Smooth muscle cell (in vitro differentiated cells): ENCODE results near the gene HAUS1. TPM values are rescaled to one million over a fixed set of nuclear protein-coding genes. Genes with fewer than 3 reads are reported as not detected.
"Not testable (repeated sequence)": the region's sequence is repeated elsewhere in the genome, so short reads cannot be mapped to it uniquely, and the experiment has no call there.

ENCODE experiments used
- DNase-seq: peaks from one replicate; lab custom pipeline; 2025; ENCODE audit not compliant: unreplicated experiment; lab: John Stamatoyannopoulos, UW
- H2AFZ ChIP-seq: fragments of 200-600 bp; sonication (generic); 2 replicates; pipeline ENCODE4 v1.6.0; 2016; ENCODE audit warnings: antibody characterized with exemption, low read depth, mild to moderate bottlenecking
- H3F3A ChIP-seq: fragments of 200-600 bp; sonication (generic); 2 replicates; pipeline ENCODE4 v1.6.0; 2017; ENCODE audit warnings: antibody characterized with exemption, low read depth
- H3K27ac ChIP-seq: fragments of 200-600 bp; sonication (generic); 2 replicates; pipeline ENCODE4 v1.5.1; 2016; ENCODE audit warnings: low read depth, mild to moderate bottlenecking
- H3K27me3 ChIP-seq: fragments of 200-600 bp; sonication (generic); 2 replicates; pipeline ENCODE4 v1.6.1; 2016; ENCODE audit warnings: low read depth, mild to moderate bottlenecking
- H3K36me3 ChIP-seq: fragments of 200-600 bp; sonication (generic); 2 replicates; pipeline ENCODE4 v1.5.1; 2016; ENCODE audit warnings: low read depth
- H3K4me1 ChIP-seq: fragments of 200-600 bp; sonication (generic); 2 replicates; pipeline ENCODE4 v1.5.1; 2016; ENCODE audit warnings: low read depth
- H3K4me2 ChIP-seq: fragments of 200-600 bp; sonication (generic); 2 replicates; pipeline ENCODE4 v1.6.0; 2016; ENCODE audit warnings: mild to moderate bottlenecking
- H3K4me3 ChIP-seq: fragments of 200-600 bp; sonication (generic); 2 replicates; pipeline ENCODE4 v1.5.1; 2016; ENCODE audit warnings: mild to moderate bottlenecking
- H3K79me2 ChIP-seq: fragments of 200-600 bp; sonication (generic); 2 replicates; pipeline ENCODE4 v1.6.0; 2016; ENCODE audit warnings: low read depth, mild to moderate bottlenecking
- H3K9ac ChIP-seq: fragments of 200-600 bp; sonication (generic); 2 replicates; pipeline ENCODE4 v1.6.0; 2016; ENCODE audit warnings: low read depth
- H3K9me3 ChIP-seq: fragments of 200-600 bp; sonication (generic); replicated peaks from 2 replicates; pipeline ENCODE4 v1.5.1; 2016; ENCODE audit warnings: low read depth
- H4K20me1 ChIP-seq: fragments of 200-600 bp; sonication (generic); 2 replicates; pipeline ENCODE4 v1.6.0; 2016; ENCODE audit warnings: low read depth
- CTCF ChIP-seq: fragments of 200-600 bp; sonication (generic); IDR thresholded peaks from 2 replicates; pipeline ENCODE4 v1.5.1; 2017; ENCODE audit warnings: borderline replicate concordance, mild to moderate bottlenecking, antibody characterized with exemption; ENCODE audit not compliant: insufficient read depth, poor library complexity, severe bottlenecking
- WGBS: methylation state at CpG from one replicate; pipeline ENCODE4 v1.1.7; 2016; ENCODE audit warnings: low lambda C conversion rate; 5-methylcytosine and 5-hydroxymethylcytosine counted together
- polyA plus RNA-seq: library from polyadenylated mRNA; unstranded; fragments of >200 nt; fragmentation: Nextera tagmentation; extraction: Ambion mirVana; gene quantifications from 2 replicates; pipeline ENCODE4 v1.2.1, GENCODE V29; 2016
- total RNA-seq: library from RNA; depleted of rRNA; stranded (reverse); fragments of >200 nt; gene quantifications from 2 replicates; pipeline ENCODE4 v1.2.3, GENCODE V29; 2014

Gene HAUS1
- total and polyA plus RNA-seq, 2 experiments from 2014 or later: 44.2 to 50.6 TPM

DNA sequence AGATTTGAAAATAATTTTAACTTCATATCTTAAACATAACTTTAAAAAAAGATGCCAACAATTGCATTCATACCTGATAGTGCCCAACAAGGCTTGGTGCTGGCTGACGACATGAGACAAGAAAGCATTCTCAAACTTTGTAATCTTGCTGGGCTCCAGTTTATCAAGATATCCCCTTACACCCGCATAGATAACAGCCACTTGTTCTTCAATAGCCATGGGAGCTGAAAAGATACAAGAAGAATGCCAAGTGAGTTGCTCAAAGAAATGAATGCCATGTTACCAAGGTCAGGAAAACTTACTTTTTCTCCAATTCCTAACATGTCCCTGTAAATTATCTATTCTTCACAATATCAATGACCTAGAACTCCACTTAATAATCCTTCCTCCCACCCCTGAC lies 19.8 kb upstream of the HAUS1 start:
- peaks cover 61% of the 10 kb centered on the region for H3K36me3 ChIP-seq

GRCh38 chr18:46088501-46088900 lies 15.7 kb upstream of the HAUS1 start:
- DNase-seq: peak; percentile 10
- not testable (repeated sequence) for H3K9me3 ChIP-seq, H2AFZ ChIP-seq, H3K9ac ChIP-seq, H3K4me3 ChIP-seq, H3K27me3 ChIP-seq, H3K4me1 ChIP-seq
- peaks cover 92% of the 10 kb centered on the region for H4K20me1 ChIP-seq
- H3K4me2 ChIP-seq: peak overlapping the region; percentile 55
- H3F3A ChIP-seq: peaks cover 49% of the 10 kb centered on the region
- WGBS: 19% methylated on average over 8 of the region's 8 CpGs
- H3K36me3 ChIP-seq: peaks cover 65% of the 10 kb centered on the region
- peaks cover 56% of the 10 kb centered on the region for H3K79me2 ChIP-seq
- peak overlapping the region; percentile 83 for H3K27ac ChIP-seq

More for the DNA sequence above, 19.8 kb upstream of the HAUS1 start:
- no peak for TF ChIP-seq CTCF
- no peaks in the 10 kb centered on the region for H3K9me3 ChIP-seq
- peaks cover 9% of the 10 kb centered on the region for H3K4me1 ChIP-seq
- no peak for DNase-seq
- no peaks in the 10 kb centered on the region for H3K27me3 ChIP-seq
- no peak overlapping the region for H3K27ac ChIP-seq
- no peak overlapping the region for H3K4me2 ChIP-seq
- H3K79me2 ChIP-seq: peaks cover 21% of the 10 kb centered on the region
- 88% methylated on average over 2 of the region's 2 CpGs for WGBS
- H3K9ac ChIP-seq: no peak overlapping the region
- no peak overlapping the region for H3K4me3 ChIP-seq
- peaks cover 33% of the 10 kb centered on the region for H3F3A ChIP-seq
- H2AFZ ChIP-seq: no peak overlapping the region
- H4K20me1 ChIP-seq: peaks cover 64% of the 10 kb centered on the region

GRCh38 chr18:46095532-46095931 lies 8.7 kb upstream of the HAUS1 start:
- over 99% methylated on average over 10 of the region's 10 CpGs for WGBS
- H4K20me1 ChIP-seq: peaks cover 67% of the 10 kb centered on the region
- no peaks in the 10 kb centered on the region for H3K9me3 ChIP-seq

GRCh38 chr18:46096651-46097300 lies 7.4 kb upstream of the HAUS1 start:
- DNase-seq: no peak
- Histone ChIP-seq H3K4me2 (peak overlapping the region; percentile 96), H3K27ac (peak overlapping the region; percentile 74), H3K4me1 (peaks cover 6% of the 10 kb centered on the region), H3K79me2 (peaks cover 62% of the 10 kb centered on the region), H3K4me3 (peak overlapping the region; percentile 80), H3F3A (peaks cover 6% of the 10 kb centered on the region), H2AFZ (peak overlapping the region; percentile 85), H3K27me3 (no peaks in the 10 kb centered on the region), H3K36me3 (no peaks in the 10 kb centered on the region), H3K9ac (peak overlapping the region; percentile 83), H3K9me3 (no peaks in the 10 kb centered on the region), H4K20me1 (peaks cover 54% of the 10 kb centered on the region)
- TF ChIP-seq CTCF: no peak
- WGBS: 37% methylated on average over 22 of the region's 22 CpGs

More at GRCh38 chr18:46095532-46095931, 8.7 kb upstream of the HAUS1 start:
- no peak for DNase-seq
- H2AFZ ChIP-seq: no peak overlapping the region
- H3K4me1 ChIP-seq: peaks cover 6% of the 10 kb centered on the region
- no peaks in the 10 kb centered on the region for H3K27me3 ChIP-seq
- H3K4me2 ChIP-seq: peak overlapping the region; percentile 38
- H3K4me3 ChIP-seq: no peak overlapping the region
- TF ChIP-seq CTCF: no peak
- no peak overlapping the region for H3K27ac ChIP-seq
- H3K9ac ChIP-seq: no peak overlapping the region
- peaks cover 74% of the 10 kb centered on the region for H3K79me2 ChIP-seq
- H3F3A ChIP-seq: peaks cover 18% of the 10 kb centered on the region
- peaks cover 9% of the 10 kb centered on the region for H3K36me3 ChIP-seq
